Fibroblast of villous mesenchyme (primary cell): Measurements from ENCODE around the gene HBP1. TPM values are rescaled to one million over a fixed set of nuclear protein-coding genes. Genes with fewer than 3 reads are reported as not detected.
A peak's percentile ranks its signal among the peaks of the same experiment; 100 is the strongest.

Source experiments
- DNase-seq: peaks from one replicate; pipeline ENCODE4 v3.0.0-alpha.2; 2010; ENCODE audit warnings: low read depth
- H3K4me3 ChIP-seq: 2 replicates; pipeline ENCODE4 v1.5.1; 2011; ENCODE audit warnings: low read depth, mild to moderate bottlenecking, low read length
- total RNA-seq: library from RNA; depleted of rRNA; stranded (reverse); fragments of >200 nt; gene quantifications from 2 replicates; pipeline ENCODE4 v1.2.3, GENCODE V29; 2012
- TF ChIP-seq, protein P1 (sequence below): IDR thresholded peaks from 2 replicates; pipeline ENCODE4 v1.5.1; 2012; ENCODE audit warnings: low read depth, mild to moderate bottlenecking, low read length; ENCODE audit not compliant: insufficient read depth

The HBP1 gene
- total RNA-seq, 1 donor, result 66.9 TPM

GRCh38 chr7:107171496-107171895, 2.7 kb downstream of the HBP1 start:
- TF ChIP-seq, protein P1, sequence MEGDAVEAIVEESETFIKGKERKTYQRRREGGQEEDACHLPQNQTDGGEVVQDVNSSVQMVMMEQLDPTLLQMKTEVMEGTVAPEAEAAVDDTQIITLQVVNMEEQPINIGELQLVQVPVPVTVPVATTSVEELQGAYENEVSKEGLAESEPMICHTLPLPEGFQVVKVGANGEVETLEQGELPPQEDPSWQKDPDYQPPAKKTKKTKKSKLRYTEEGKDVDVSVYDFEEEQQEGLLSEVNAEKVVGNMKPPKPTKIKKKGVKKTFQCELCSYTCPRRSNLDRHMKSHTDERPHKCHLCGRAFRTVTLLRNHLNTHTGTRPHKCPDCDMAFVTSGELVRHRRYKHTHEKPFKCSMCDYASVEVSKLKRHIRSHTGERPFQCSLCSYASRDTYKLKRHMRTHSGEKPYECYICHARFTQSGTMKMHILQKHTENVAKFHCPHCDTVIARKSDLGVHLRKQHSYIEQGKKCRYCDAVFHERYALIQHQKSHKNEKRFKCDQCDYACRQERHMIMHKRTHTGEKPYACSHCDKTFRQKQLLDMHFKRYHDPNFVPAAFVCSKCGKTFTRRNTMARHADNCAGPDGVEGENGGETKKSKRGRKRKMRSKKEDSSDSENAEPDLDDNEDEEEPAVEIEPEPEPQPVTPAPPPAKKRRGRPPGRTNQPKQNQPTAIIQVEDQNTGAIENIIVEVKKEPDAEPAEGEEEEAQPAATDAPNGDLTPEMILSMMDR, result no peak
- H3K4me3 ChIP-seq, result no peak overlapping the region
- DNase-seq, result no peak

DNA sequence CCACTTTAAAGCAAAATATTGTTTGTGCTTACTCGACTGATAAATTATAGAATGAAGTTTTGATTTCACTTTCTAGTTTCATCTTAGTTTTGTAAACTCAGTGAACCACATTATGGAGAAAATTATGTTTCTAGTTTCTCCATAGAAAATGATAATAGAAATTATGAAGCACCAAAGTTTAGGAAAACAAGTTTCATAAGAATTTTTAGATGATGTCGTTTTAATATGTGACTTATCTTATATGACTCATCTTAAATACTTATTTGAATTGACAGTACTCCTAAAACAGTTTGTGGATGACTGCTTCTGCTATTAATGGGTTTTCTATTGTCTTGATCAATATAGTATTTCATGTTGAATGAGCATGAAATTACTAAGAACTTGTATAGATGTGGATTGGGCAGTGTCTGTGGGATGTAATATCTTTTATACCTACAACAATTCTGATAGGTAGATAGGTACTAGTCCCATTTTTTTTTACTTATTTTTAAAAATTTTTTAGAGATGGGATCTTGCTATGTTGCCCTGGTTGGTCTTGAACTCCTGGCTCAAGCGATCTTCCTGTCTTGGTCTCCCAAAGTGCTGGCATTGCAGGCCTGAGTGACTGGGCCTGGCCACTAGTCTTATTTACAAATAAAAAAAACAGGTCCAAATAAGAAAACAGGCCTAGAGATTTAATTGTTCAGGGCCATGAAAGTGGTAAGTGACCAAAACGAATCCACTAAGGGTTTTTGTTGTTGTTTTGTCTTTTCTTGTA, 3.7 kb downstream of the HBP1 start:
- TF ChIP-seq, protein P1, result no peak
- no peak for DNase-seq

GRCh38 chr7:107173191-107173590, 4.4 kb downstream of the HBP1 start:
- H3K4me3 ChIP-seq, result no peak overlapping the region
- DNase-seq, result no peak
- TF ChIP-seq, protein P1, result no peak

More for the DNA sequence above, 3.7 kb downstream of the HBP1 start:
- H3K4me3 ChIP-seq, result no peak overlapping the region

- no peak overlapping the region for H3K4me3 ChIP-seq
- DNase-seq, result no peak
- TF ChIP-seq, protein P1, result no peak
Measured at GRCh38 chr7:107173691-107174406, 5.0 kb downstream of the HBP1 start.

DNA sequence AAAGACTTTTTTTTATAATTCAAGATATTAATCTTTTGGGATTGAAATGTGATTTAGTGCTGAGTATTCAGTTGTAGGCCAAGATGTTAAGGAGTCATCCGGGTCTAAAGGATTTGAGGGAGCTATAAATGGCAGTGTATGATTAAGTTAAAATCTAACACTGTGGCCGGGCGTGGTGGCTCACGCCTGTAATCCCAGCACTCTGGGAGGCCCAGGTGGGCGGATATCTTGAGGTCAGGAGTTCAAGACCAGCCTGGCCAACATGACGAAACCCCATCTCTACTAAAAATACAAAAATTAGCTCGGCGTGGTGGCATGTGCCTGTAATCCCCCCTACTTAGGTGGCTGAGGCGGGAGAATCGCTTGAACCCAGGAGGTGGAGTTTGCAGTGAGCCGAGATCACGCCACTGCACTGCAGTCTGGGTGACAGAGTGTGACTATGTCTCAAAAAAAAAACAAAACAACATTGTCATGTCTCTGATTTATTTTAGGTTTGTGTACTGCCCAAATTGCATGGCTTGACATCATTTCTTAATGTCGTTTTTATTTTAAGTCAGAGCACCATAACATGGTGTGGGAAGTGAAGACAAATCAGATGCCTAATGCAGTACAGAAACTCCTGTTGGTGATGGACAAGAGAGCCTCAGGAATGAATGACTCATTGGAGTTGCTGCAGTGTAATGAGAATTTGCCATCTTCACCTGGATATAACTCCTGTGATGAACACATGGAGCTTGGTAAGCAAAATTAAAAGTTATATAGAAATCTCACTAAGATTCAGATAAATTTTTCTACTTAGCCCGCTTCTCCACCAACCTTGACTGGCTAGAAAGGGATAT, 10.7 kb downstream of the HBP1 start:
- TF ChIP-seq, protein P1, result no peak
- no peak for DNase-seq
- H3K4me3 ChIP-seq, result no peak overlapping the region

DNA sequence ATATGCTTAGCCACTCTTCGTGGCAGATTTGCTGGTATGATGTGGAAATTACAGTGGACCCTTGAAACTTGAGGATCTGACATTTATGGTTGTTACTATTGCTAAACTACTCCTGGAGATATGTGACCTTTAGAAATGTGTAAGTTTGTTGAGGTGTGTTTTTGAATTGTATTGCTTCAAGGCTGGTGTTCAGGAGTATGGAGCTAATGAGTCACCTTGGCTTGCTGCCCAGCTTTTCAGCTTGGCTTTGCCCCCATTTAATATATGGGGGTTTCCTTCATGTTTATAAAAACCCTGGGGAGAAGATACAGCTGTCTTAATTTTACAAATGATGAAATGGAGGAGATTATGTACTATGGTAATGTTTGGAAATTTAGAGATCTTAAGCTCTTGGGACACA, 11.6 kb downstream of the HBP1 start:
- H3K4me3 ChIP-seq, result no peak overlapping the region
- TF ChIP-seq, protein P1, result no peak
- peak; percentile 91 for DNase-seq
